NB4 (cell line): Measurements from ENCODE around the gene ALCAM.

Source experiments
- DNase-seq: peaks from one replicate; pipeline ENCODE4 v3.0.0; 2010; ENCODE audit warnings: low read depth
- H3K4me3 ChIP-seq: one replicate; pipeline ENCODE4 v1.5.1; 2011; ENCODE audit warnings: mild to moderate bottlenecking, low read depth, low read length, moderate library complexity
- CTCF ChIP-seq: IDR thresholded peaks from one replicate; pipeline ENCODE4 v1.5.1; 2012; ENCODE audit warnings: low read depth, low read length
- MAX ChIP-seq: IDR thresholded peaks from 2 replicates; pipeline ENCODE4 v1.6.1; 2011; ENCODE audit warnings: low read depth, low read length
- MYC ChIP-seq: IDR thresholded peaks from 2 replicates; pipeline ENCODE4 v1.6.1; 2011; ENCODE audit warnings: low read depth, low read length
- POLR2A ChIP-seq: IDR thresholded peaks from 2 replicates; pipeline ENCODE4 v1.6.1; 2011; ENCODE audit warnings: mild to moderate bottlenecking; ENCODE audit not compliant: insufficient read length; ENCODE audit errors: extremely low read depth

ALCAM gene

GRCh38 chr3:105345156-105345555 is 21.6 kb upstream of the ALCAM start:
- no peak for TF ChIP-seq MAX
- TF ChIP-seq CTCF = no peak
- no peak for TF ChIP-seq POLR2A
- no peak for TF ChIP-seq MYC
- DNase-seq = peak; percentile 21

GRCh38 chr3:105347625-105348302 is 18.9 kb upstream of the ALCAM start:
- TF ChIP-seq MYC (no peak), POLR2A (no peak), MAX (no peak), CTCF (no peak)
- no peak for DNase-seq
- H3K4me3 ChIP-seq = no peak overlapping the region

More at GRCh38 chr3:105345156-105345555, 21.6 kb upstream of the ALCAM start:
- H3K4me3 ChIP-seq = no peak overlapping the region

- H3K4me3 ChIP-seq = no peak overlapping the region
- TF ChIP-seq POLR2A (no peak), CTCF (no peak), MYC (no peak), MAX (no peak)
- DNase-seq = no peak
Measured at GRCh38 chr3:105348307-105348706, 18.4 kb upstream of the ALCAM start.

- no peak for DNase-seq
- no peak for TF ChIP-seq CTCF
- TF ChIP-seq POLR2A = no peak
- no peak for TF ChIP-seq MYC
- no peak for TF ChIP-seq MAX
- no peak overlapping the region for H3K4me3 ChIP-seq
Measured at GRCh38 chr3:105349684-105350387, 16.9 kb upstream of the ALCAM start.

GRCh38 chr3:105351821-105352220 is 14.9 kb upstream of the ALCAM start:
- no peak overlapping the region for H3K4me3 ChIP-seq
- no peak for DNase-seq
- TF ChIP-seq CTCF = no peak

GRCh38 chr3:105352976-105353375 is 13.7 kb upstream of the ALCAM start:
- no peak overlapping the region for H3K4me3 ChIP-seq
- DNase-seq = no peak
- no peak for TF ChIP-seq POLR2A
- no peak for TF ChIP-seq MYC
- no peak for TF ChIP-seq MAX
- TF ChIP-seq CTCF = no peak
